ENCODE measurements around the gene C10orf90. TPM values are rescaled to one million over a fixed set of nuclear protein-coding genes. Genes with fewer than 3 reads are reported as not detected.

C10orf90 gene
- total and polyA plus RNA-seq, 4 donors = 0.05 to 0.25 TPM; not detected in 2

DNA sequence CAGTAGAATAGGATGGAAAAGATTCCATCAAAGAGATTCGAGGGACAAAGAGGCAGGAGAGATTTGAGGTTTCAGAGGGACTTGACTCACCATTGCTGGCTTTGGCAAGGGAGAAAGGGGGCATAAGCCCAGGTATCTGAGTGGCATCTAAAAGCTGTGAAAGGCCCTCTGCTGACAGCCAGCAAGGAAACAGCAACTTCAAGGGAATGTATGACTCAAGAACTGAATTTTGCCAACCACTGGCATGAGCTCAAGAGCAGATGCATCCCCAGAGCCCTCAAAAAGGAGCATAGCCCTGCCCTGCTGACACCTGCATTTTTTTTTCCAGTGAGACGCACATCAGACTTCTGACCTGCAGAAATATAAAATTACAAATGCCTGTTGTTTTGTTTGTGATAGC is 262.7 kb downstream of the C10orf90 start (continued):
- TF ChIP-seq, protein P1, sequence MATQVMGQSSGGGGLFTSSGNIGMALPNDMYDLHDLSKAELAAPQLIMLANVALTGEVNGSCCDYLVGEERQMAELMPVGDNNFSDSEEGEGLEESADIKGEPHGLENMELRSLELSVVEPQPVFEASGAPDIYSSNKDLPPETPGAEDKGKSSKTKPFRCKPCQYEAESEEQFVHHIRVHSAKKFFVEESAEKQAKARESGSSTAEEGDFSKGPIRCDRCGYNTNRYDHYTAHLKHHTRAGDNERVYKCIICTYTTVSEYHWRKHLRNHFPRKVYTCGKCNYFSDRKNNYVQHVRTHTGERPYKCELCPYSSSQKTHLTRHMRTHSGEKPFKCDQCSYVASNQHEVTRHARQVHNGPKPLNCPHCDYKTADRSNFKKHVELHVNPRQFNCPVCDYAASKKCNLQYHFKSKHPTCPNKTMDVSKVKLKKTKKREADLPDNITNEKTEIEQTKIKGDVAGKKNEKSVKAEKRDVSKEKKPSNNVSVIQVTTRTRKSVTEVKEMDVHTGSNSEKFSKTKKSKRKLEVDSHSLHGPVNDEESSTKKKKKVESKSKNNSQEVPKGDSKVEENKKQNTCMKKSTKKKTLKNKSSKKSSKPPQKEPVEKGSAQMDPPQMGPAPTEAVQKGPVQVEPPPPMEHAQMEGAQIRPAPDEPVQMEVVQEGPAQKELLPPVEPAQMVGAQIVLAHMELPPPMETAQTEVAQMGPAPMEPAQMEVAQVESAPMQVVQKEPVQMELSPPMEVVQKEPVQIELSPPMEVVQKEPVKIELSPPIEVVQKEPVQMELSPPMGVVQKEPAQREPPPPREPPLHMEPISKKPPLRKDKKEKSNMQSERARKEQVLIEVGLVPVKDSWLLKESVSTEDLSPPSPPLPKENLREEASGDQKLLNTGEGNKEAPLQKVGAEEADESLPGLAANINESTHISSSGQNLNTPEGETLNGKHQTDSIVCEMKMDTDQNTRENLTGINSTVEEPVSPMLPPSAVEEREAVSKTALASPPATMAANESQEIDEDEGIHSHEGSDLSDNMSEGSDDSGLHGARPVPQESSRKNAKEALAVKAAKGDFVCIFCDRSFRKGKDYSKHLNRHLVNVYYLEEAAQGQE (IDR thresholded peaks at IDR 0.05) = no peak
- TF ChIP-seq FOXA2 (IDR thresholded peaks at IDR 0.05) (no peak), FOXA1 (IDR thresholded peaks at IDR 0.05) (no peak)

DNA sequence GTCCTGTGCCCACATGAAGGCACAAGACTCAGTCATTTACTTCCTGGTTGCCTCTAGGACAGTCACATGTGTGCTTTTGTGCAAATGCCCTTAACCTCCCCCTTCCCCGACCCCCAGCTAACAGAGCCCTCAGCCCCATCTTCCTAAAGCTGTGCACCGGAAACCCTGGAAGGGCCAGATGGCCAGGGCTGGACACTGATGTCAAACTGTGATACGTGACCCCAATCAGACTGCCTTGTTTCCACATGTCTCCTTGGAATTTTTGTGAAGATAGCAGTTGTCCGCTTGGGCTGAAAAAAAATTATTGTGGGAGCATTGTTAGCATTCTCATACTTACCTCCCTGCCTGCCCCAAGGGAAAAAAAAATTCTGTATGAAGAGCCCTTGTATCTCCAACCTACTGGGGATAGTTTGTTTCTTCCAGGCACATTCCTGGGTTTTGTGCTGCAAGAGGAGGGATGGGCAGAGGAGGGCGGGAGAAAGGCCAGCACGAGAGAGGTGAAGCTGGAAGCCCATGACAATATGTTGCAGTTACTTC is 265.2 kb downstream of the C10orf90 start:
- Histone ChIP-seq H3K9me3 (ENCODE audit: control insufficient read depth in 4 of 4, low read length in 3 of 4) (no peaks in the 10 kb centered on the region), H3K4me1 (ENCODE audit: control insufficient read depth in 4 of 4, insufficient read depth in 4 of 4, low read length in 3 of 4) (peaks cover 0 to 3% (median 0%) of the 10 kb centered on the region in 4 donors), H3K27me3 (ENCODE audit: control insufficient read depth in 4 of 4, insufficient read depth in 4 of 4, low read length in 3 of 4) (peaks cover 0 to 3% (median 0%) of the 10 kb centered on the region in 4 donors), H3K9ac (ENCODE audit: low read depth in 1 of 2, low read length in 2 of 2) (no peak overlapping the region), H3K4me3 (ENCODE audit: low read depth in 1 of 3, low read length in 3 of 3) (no peak overlapping the region), H3K36me3 (ENCODE audit: control insufficient read depth in 4 of 4, insufficient read depth in 3 of 4, low read depth in 1 of 4, low read length in 3 of 4) (no peaks in the 10 kb centered on the region), H3K27ac (ENCODE audit: low read depth in 1 of 2, low read length in 2 of 2) (no peak overlapping the region)
- WGBS = 77% methylated on average over 6 of the region's 6 CpGs
- TF ChIP-seq RAD21 (IDR thresholded peaks at IDR 0.05) (no peak), GABPA (IDR thresholded peaks at IDR 0.05 in 1 of 2, conservative IDR thresholded peaks at IDR 0.05 in 1 of 2) (no peak), NR2F2 (IDR thresholded peaks at IDR 0.05) (no peak), TAF1 (conservative IDR thresholded peaks at IDR 0.05) (no peak), HNF4G (IDR thresholded peaks at IDR 0.05) (no peak), FOXA1 (IDR thresholded peaks at IDR 0.05) (no peak), YY1 (IDR thresholded peaks at IDR 0.05) (no peak), SP1 (IDR thresholded peaks at IDR 0.05) (no peak), RXRA (IDR thresholded peaks at IDR 0.05) (no peak), JUND (IDR thresholded peaks at IDR 0.05) (no peak), HNF4A (conservative IDR thresholded peaks at IDR 0.05) (no peak), EGR1 (IDR thresholded peaks at IDR 0.05; ENCODE audit: low read depth in 2 of 2) (no peak), FOXA2 (IDR thresholded peaks at IDR 0.05) (no peak)
- TF ChIP-seq, protein P2, sequence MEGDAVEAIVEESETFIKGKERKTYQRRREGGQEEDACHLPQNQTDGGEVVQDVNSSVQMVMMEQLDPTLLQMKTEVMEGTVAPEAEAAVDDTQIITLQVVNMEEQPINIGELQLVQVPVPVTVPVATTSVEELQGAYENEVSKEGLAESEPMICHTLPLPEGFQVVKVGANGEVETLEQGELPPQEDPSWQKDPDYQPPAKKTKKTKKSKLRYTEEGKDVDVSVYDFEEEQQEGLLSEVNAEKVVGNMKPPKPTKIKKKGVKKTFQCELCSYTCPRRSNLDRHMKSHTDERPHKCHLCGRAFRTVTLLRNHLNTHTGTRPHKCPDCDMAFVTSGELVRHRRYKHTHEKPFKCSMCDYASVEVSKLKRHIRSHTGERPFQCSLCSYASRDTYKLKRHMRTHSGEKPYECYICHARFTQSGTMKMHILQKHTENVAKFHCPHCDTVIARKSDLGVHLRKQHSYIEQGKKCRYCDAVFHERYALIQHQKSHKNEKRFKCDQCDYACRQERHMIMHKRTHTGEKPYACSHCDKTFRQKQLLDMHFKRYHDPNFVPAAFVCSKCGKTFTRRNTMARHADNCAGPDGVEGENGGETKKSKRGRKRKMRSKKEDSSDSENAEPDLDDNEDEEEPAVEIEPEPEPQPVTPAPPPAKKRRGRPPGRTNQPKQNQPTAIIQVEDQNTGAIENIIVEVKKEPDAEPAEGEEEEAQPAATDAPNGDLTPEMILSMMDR (IDR thresholded peaks at IDR 0.05; ENCODE audit: low read depth, low read length, missing input control) = no peak
- TF ChIP-seq, protein P3, sequence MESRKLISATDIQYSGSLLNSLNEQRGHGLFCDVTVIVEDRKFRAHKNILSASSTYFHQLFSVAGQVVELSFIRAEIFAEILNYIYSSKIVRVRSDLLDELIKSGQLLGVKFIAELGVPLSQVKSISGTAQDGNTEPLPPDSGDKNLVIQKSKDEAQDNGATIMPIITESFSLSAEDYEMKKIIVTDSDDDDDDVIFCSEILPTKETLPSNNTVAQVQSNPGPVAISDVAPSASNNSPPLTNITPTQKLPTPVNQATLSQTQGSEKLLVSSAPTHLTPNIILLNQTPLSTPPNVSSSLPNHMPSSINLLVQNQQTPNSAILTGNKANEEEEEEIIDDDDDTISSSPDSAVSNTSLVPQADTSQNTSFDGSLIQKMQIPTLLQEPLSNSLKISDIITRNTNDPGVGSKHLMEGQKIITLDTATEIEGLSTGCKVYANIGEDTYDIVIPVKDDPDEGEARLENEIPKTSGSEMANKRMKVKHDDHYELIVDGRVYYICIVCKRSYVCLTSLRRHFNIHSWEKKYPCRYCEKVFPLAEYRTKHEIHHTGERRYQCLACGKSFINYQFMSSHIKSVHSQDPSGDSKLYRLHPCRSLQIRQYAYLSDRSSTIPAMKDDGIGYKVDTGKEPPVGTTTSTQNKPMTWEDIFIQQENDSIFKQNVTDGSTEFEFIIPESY (IDR thresholded peaks at IDR 0.05) = no peak
- TF ChIP-seq, protein P1 (IDR thresholded peaks at IDR 0.05) = no peak
- TF ChIP-seq, protein P4, sequence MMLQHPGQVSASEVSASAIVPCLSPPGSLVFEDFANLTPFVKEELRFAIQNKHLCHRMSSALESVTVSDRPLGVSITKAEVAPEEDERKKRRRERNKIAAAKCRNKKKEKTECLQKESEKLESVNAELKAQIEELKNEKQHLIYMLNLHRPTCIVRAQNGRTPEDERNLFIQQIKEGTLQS (IDR thresholded peaks at IDR 0.05) = no peak
- TF ChIP-seq, protein P5, sequence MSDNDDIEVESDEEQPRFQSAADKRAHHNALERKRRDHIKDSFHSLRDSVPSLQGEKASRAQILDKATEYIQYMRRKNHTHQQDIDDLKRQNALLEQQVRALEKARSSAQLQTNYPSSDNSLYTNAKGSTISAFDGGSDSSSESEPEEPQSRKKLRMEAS (IDR thresholded peaks at IDR 0.05) = no peak
- no peak for DNase-seq (ENCODE audit: low spot score)

Data from liver (tissue), 9 donors.